SK-N-SH treated with all-trans-retinoic acid at 6 μM for 48 hours (cell line): ENCODE data around the gene RTL10.

Experiments used
- BACH2 ChIP-seq: fragments of 250-450 bp; sonication (Bioruptor Pico); IDR thresholded peaks from 2 replicates; pipeline ENCODE4 v1.9.0; 2021; ENCODE audit warnings: mild to moderate bottlenecking, borderline replicate concordance
- RARB ChIP-seq: fragments of 250-450 bp; sonication (Bioruptor Pico); IDR thresholded peaks from 2 replicates; pipeline ENCODE4 v1.8.0; 2021; ENCODE audit warnings: mild to moderate bottlenecking, moderate library complexity
- ZNF70 ChIP-seq: fragments of 450-650 bp; formaldehyde crosslinking; IDR thresholded peaks from 2 replicates; pipeline ENCODE4 v1.5.0; 2020; ENCODE audit warnings: mild to moderate bottlenecking, moderate library complexity
- TF ChIP-seq, protein P1 (sequence below): fragments of 250-450 bp; sonication (Bioruptor Pico); IDR thresholded peaks from 2 replicates; pipeline ENCODE4 v1.8.0; 2020; ENCODE audit warnings: mild to moderate bottlenecking, moderate library complexity, borderline replicate concordance

DNA sequence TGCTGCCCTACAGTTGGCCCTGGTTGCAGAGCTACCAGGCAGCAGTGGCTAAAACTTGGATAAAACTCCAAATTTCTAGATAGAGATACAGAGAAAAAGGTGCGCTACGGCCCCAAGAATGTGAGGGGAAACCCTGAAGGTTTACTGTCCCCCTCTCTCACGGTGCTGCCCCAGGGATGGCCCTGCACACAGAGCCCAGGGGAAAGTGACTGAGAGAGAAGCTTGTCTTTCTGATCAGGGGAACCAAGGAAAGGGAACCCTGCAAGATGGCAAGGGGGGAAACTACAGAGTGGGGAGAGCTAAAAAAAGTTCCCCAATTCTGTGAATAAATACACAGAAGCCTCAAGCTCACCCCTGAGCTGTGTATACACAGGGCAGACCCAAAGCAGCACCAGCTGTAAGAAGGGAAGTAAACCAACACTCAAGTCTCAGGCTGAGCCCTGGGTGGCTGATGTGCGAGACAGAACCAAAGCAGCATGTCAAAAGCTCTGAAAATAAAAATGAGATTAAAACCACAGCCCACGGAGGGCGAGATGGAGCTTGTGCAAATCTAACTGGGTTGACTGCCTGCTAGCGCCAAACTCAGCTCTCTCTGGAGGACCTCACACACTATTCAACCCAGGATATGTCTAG is 22.1 kb downstream of the RTL10 start:
- TF ChIP-seq RARB (no peak), BACH2 (no peak), ZNF70 (CRISPR knock-in tag) (no peak)
- TF ChIP-seq, protein P1, sequence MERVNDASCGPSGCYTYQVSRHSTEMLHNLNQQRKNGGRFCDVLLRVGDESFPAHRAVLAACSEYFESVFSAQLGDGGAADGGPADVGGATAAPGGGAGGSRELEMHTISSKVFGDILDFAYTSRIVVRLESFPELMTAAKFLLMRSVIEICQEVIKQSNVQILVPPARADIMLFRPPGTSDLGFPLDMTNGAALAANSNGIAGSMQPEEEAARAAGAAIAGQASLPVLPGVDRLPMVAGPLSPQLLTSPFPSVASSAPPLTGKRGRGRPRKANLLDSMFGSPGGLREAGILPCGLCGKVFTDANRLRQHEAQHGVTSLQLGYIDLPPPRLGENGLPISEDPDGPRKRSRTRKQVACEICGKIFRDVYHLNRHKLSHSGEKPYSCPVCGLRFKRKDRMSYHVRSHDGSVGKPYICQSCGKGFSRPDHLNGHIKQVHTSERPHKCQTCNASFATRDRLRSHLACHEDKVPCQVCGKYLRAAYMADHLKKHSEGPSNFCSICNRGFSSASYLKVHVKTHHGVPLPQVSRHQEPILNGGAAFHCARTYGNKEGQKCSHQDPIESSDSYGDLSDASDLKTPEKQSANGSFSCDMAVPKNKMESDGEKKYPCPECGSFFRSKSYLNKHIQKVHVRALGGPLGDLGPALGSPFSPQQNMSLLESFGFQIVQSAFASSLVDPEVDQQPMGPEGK (CRISPR knock-in tag): no peak
